HG02759 (cell line): Measurements from ENCODE around the gene ANKRD11.
"Not testable (repeated sequence)": the region's sequence is repeated elsewhere in the genome, so short reads cannot be mapped to it uniquely, and the experiment has no call there.

ENCODE experiments used
- ATAC-seq: cut with Tn5 transposase; IDR thresholded peaks from one replicate; pipeline ENCODE4 v1.9.1; 2021; ENCODE audit warnings: mild to moderate bottlenecking, moderate library complexity; ENCODE audit not compliant: unreplicated experiment

ANKRD11 gene

GRCh38 chr16:89409161-89409711 is 81.1 kb downstream of the ANKRD11 start:
- no peak for ATAC-seq

DNA sequence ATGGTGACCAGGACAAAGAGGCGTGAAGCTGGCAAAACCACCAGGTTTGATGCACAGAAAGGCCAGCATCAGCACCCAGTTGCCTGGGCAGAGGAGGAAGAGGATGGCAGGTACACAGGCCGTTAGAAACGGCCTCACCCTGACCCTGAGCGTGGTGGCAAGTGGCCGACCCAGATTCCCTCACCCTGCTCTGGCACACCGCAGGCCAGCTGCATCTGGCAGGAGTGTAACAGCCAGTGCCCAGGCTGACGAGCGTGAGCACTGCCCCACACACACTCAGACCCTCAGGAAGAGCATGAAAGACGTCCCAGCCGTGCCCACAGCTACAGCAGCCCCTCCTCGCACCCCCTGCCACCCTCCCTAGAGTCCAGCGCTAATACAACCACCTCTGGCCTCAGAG is 82.0 kb downstream of the ANKRD11 start:
- ATAC-seq: no peak

DNA sequence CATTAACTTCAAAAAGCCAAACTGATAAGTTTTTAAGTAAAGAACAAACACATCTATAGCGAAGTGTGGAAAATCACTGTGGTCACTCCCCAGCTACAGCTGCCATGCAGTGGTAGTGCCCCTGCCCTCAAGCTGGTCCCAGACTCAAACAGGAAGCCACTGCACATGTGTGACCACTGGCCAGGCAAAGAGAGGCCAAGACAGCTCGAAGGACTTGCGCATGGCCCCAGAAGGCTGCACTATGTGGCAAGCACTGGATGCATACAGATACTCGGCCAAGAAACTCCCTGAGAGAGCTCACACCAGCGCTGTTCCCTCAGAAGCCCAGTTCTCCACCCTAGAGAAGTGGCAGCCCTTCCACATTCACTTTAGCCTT is 82.4 kb downstream of the ANKRD11 start:
- no peak for ATAC-seq

DNA sequence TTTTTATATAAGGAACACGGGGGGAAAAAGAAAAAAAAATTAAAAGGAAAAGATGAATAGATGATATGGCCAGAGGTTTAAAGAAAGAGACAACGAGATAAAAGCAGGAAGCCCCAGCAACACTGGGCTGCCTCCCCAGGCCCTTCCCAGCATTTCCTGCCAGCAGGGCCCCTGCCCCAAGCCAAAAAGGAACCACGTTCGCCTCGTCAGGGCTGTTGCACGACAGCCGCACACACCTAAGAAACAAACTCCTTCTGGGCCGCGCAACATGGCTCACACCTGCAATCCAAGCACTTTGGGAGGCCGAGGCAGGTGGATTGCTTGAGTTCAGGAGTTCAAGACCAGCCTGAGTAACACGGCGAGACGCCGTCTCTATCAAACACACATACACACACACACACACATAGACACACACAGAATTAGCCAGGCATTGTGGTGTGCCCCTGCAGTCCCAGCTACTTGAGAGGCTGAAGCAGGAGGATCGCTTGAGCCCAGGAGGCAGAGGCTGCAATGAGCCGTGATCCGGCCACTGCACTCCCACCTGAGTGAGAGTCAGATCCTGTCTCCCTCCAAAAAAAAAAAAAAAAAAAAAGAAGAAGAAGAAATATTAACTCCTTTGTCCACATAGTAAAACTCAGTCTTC is 83.0 kb downstream of the ANKRD11 start:
- no peak for ATAC-seq

DNA sequence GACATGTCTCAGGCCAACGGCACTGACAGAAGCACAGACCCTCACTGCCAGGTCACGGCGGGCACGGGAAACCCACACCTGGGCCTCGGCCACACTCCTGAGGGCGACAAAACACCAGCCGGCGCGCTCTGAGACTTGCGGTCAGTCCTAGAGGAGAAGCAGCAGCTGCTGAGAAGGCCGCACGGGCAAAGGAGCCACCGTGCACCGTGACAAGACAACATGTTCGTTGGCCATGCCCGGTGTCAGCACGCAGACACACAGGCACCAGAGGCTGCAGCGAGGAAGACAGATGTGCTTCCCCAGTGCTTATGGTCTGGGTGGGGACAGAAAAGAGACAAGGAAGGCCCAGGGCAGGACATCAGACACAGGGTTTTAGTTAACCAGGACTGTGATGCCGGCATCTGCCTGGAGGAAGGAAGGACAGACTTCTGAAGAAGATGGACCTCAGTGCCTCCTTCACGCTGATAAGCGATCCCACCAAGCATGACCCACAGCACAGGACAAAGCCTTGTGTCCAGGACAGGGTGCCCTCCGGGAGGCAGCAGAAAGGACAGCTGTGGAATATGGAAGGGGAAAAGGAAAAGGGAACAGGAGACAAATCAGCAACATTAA is 84.0 kb downstream of the ANKRD11 start:
- no peak for ATAC-seq

DNA sequence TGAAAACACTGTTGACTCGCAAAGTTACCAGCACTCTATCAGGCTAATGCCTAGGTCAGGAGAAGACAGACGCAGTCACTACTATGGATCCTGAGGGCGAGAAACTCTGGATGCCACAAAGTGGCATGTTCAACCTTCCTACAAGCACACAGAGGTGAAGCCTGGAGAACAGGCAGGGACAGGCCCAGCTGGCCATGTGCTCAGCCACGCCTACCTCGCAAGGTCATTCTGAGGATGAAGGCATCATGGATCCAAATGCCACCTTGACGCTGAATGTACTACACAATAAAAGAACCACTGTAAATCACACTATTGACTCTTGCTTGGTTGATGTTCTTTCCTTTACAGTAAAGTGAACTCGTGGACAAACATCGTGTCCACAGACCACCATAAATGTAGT is 85.8 kb downstream of the ANKRD11 start:
- no peak for ATAC-seq

- no peak for ATAC-seq
Observed at GRCh38 chr16:89402962-89403361, 87.4 kb downstream of the ANKRD11 start.

- ATAC-seq: no peak
Observed at GRCh38 chr16:89401641-89402445, 88.5 kb downstream of the ANKRD11 start.

GRCh38 chr16:89401205-89401604 is 89.2 kb downstream of the ANKRD11 start:
- no peak for ATAC-seq

GRCh38 chr16:89400740-89401139 is 89.6 kb downstream of the ANKRD11 start:
- ATAC-seq: no peak

DNA sequence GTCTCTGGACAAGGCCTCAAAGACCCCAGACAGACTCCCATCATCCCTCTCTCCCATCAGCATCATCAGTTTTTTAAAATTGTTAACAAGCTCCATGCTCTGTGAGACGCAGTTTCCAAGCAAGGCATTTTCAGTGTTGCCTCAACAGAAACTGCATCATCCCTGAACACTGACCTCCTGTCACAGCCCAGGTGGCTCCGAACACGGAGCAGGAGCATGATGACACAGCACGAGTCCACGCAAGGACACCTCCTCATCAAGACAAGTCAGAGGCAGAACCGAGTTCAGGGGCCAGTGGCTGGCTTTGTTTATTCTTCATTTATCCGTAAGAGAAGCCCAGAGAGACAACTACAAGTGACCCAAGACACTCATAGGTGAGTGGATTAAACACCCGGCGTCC is 91.4 kb downstream of the ANKRD11 start:
- no peak for ATAC-seq

DNA sequence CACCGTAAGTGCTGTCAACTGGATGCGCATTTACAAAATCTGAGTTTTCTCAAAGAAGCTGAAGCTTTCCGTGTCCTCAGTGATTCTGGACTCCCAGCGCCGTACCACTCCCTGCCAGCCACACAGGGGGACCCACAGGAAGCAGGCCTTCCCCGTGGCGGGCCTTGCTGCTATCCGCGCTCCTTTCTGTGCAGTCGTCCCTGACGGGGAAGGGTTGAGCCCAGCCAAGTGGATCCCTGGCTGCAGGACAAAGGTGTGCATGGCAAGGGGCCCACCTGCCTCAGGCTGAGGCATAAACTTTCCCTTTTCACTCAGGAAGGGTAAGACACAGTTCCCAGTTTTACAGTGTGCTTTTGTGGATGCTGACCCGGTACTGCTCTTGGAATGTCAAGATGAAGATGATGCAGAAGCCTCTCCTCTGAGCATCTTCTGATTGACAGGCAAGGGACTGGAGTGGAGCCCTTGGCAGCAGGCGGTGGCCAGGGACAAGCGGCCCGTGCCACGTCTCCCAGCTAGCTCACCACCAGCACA is 93.0 kb downstream of the ANKRD11 start:
- no peak for ATAC-seq

DNA sequence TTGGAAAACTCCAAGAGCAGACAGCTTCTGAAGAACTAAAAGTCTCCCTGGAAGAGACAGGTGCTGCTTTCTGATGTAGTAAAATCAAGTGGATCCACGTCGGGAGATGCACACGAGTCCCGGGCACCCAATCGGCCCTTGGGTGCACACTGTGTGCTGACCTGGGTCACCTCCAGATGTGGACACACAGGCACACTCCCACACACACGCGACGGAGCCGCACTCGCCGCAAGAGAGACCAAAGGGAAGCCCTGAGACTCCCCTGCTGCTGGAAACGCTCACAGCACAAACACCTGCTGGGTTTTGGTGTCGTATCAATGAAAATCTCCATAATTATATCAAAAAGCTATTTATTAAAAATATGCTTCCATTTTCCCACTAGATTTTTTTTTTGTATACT is 94.2 kb downstream of the ANKRD11 start:
- no peak for ATAC-seq

DNA sequence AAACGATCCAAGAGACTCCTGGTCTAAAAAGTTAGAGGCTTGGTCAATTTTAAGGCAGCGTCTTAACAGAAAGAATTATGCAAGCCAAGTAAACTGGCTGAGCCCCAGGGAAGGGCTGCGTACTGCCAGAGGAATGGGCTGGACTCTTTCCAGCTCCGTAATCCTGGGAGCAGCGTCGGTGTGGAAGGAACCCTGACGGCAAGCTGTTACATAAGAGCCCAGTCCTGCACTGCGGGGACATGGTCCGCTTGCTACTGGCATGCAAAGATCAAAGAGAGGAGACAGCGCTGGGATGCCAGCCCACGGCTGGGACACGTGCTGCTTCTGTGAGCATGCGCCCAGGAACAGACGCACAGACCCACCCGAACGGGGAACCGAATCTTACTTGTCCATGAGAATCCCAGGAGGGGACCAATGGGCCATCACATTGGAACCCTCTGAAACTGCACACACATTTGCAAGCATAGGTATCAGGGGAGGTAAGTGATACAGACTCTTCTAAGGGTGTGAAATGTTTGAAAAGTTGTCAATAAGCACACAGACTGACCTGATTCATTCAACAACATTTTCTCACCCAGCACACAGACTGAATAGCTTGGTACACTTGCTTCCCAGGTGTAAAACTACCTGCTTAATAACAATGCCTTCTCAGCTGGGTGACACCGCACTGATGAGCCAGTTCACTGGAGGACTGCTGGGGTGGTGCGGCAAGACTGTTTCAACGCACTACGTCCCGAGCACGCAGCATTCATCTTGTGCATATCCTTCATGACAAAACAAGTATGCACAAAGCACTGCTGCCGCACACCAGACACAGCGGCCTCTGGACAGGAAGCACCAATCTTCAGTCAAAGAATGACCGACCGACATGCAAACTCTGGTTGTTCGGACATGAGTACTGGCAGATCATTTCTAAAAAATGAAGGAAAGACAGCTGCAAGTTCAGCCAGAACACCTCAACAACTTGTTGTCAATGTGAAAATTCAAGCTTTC is 94.9 kb downstream of the ANKRD11 start:
- ATAC-seq: no peak

- no peak for ATAC-seq
Observed at GRCh38 chr16:89393738-89394406, 96.5 kb downstream of the ANKRD11 start.

- ATAC-seq: no peak
Observed at GRCh38 chr16:89392881-89393737, 97.3 kb downstream of the ANKRD11 start.

- ATAC-seq: not testable (repeated sequence)
Observed at GRCh38 chr16:89390224-89390583, 100.2 kb downstream of the ANKRD11 start.

DNA sequence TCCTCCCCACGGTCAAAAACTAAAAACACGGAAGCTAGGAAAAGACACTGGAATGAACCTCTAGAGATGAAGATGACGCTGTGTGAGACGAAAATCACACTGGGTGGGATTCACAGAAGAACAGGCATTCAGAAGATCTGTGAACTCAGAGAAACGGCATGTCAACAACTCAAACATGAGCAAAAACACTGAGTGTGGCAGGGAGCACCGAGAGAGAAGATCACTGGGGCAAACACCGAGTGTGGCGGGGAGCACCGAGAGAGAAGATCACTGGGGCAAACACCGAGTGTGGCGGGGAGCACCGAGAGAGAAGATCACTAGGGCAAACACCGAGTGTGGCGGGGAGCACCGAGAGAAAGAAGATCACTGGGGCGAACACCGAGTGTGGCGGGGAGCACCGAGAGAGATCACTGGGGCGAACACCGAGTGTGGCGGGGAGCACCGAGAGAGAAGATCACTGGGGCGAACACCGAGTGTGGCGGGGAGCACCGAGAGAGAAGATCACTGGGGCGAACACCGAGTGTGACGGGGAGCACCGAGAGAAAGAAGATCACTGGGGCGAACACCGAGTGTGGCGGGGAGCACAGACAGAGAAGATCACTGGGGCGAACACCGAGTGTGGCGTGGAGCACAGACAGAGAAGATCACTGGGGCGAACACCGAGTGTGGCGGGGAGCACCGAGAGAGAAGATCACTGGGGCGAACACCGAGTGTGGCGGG is 100.7 kb downstream of the ANKRD11 start:
- not testable (repeated sequence) for ATAC-seq
